Measurements from ENCODE around the gene SPATA21. TPM values are rescaled to one million over a fixed set of nuclear protein-coding genes. Genes with fewer than 3 reads are reported as not detected.

The SPATA21 gene
- total RNA-seq, 2 experiments from 2014 or later, result not detected

DNA sequence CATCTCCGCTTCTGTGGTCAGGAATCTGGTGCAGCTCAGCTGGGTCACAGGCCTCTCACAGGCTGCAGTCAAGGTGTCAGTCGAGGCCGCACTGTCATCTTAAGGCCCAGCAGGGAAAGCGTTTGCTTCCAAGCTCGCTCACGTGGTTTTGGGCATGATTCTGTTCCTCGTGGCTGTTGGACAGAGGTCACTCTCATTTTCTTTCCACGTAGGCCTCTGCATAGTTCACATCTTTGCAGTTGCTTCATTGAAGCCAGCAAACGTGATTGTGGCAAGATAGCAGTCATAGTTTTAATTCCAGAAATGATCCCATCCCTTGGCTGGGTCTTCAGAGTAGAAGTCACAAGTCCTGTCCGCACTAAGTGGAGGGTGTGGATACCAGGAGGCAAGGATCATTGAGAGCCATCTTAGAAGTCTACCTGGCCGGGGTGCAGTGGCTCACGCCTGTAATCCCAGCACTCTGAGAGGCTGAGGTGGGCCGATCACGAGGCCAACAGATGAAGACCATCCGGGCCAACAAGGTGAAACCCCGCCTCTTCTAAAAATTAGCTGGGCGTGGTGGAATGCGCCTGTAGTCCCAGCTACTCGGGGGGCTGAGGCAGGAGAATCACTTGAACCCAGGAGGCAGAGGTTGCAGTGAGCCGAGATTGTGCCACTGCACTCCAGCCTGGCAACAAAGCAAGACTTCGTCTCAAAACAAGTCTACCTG is 27.8 kb upstream of the SPATA21 start:
- POLR2A ChIA-PET, result no interaction called here
- no peaks in the 10 kb centered on the region for H3K9me3 Mint-ChIP-seq
- ATAC-seq (no peak), DNase-seq (no peak)
- no peaks in the 10 kb centered on the region for H3K27me3 Mint-ChIP-seq
- peaks cover 20% of the 10 kb centered on the region for H3K36me3 Mint-ChIP-seq (ENCODE audit: low read depth)
- intact Hi-C loops (cut with micrococcal nuclease), result no loop called here
- H3K27ac Mint-ChIP-seq, result no peak overlapping the region
- TF ChIP-seq, protein P1, sequence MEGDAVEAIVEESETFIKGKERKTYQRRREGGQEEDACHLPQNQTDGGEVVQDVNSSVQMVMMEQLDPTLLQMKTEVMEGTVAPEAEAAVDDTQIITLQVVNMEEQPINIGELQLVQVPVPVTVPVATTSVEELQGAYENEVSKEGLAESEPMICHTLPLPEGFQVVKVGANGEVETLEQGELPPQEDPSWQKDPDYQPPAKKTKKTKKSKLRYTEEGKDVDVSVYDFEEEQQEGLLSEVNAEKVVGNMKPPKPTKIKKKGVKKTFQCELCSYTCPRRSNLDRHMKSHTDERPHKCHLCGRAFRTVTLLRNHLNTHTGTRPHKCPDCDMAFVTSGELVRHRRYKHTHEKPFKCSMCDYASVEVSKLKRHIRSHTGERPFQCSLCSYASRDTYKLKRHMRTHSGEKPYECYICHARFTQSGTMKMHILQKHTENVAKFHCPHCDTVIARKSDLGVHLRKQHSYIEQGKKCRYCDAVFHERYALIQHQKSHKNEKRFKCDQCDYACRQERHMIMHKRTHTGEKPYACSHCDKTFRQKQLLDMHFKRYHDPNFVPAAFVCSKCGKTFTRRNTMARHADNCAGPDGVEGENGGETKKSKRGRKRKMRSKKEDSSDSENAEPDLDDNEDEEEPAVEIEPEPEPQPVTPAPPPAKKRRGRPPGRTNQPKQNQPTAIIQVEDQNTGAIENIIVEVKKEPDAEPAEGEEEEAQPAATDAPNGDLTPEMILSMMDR (IDR thresholded peaks at IDR 0.05), result no peak
- CTCF ChIA-PET, result no interaction called here
- no peak overlapping the region for H3K4me3 Mint-ChIP-seq
- H3K4me1 Mint-ChIP-seq (ENCODE audit: low read depth), result no peaks in the 10 kb centered on the region

DNA sequence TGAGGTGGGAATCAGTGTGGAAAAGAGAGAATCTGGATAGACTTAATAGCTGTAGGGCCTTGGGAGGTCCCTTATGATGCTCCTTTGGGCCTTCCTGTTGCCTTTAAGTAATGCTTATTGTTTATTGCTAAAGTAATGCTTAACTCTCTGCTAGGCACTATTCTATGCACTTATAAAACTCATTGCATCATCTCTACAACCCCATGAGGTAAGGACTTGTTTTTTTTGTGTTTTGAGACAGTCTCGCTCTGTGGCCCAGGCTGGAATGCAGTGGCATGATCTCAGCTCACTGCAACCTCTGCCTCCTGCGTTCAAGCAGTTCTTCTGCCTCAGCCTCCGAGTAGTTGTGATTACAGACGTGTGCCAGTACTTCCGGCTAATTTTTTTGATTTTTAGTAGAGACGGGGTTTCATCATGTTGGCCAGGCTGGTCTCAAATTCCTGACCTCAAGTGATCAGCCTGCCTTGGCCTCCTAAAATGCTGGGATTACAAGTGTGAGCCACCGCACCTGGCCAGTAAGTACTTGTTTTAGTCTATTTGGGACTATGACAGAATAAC is 25.6 kb upstream of the SPATA21 start:
- CTCF ChIA-PET, result interaction anchor here (1.2 kb wide), 1 partner anchor 22 kb away, joined by 5 read pairs; the partner anchor contains the start of gene NECAP2
- DNase-seq, result no peak

DNA sequence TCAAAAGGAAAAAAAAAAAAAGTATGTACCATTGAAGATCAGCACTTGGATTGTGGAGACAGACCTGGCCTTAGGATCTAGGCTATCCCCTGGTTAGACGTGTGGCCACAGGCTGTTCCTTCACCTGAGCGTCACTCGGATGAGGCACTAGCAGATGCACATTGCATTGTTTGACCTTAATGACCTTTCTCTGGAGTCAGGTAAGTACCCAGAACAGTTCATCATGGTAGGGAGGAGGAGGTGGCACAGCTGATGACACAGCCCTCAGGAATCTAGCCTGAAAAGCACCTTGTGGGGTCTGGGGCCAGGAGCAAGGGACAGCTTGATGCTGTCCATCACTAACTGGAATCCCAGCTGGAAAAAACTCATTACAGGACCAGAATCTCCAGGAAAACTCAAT is 24.5 kb upstream of the SPATA21 start:
- H3K36me3 Mint-ChIP-seq (ENCODE audit: low read depth), result peaks cover 32% of the 10 kb centered on the region
- CTCF ChIA-PET, result no interaction called here

More for the DNA sequence above, 25.6 kb upstream of the SPATA21 start:
- POLR2A ChIA-PET, result interaction anchor here (0.9 kb wide), 1 partner anchor 16 kb away, joined by 3 read pairs; no protein-coding TSS in a partner anchor
- H3K4me1 Mint-ChIP-seq (ENCODE audit: low read depth), result no peaks in the 10 kb centered on the region
- H3K27me3 Mint-ChIP-seq, result no peaks in the 10 kb centered on the region
- intact Hi-C loops (cut with micrococcal nuclease), result no loop called here
- H3K36me3 Mint-ChIP-seq (ENCODE audit: low read depth), result peaks cover 32% of the 10 kb centered on the region
- TF ChIP-seq, protein P1 (IDR thresholded peaks at IDR 0.05), result no peak
- H3K4me3 Mint-ChIP-seq, result no peak overlapping the region
- no peak for ATAC-seq
- no peaks in the 10 kb centered on the region for H3K9me3 Mint-ChIP-seq
- peak overlapping the region; percentile 49 for H3K27ac Mint-ChIP-seq

DNA sequence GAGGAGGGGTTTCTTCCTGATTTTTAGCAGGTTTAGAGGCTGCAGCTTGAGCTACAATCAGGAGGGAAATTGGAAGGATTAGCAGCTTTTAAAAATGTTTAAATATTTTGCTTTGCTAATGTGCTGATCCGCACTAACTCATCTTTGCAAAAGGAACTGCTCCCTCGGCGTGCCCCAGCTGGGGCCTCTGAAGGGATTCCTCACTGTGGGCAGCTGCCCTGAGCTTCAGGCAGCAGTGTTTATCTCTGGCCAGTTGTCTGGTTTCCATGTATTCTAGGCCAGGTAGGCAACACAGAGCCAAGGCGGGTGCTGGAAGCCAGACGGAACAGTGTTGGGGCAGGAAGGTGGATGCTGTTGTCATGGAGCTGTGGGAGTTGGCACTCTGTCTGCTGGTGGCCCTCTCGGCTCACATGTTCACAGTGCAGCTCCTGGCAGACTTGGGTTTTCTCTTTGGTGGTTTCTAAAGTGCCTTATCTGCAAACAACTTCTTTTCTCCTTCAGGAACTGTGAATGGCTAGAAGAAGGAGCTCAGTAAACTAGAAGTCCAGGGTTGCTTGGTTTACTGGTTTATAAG is 22.2 kb upstream of the SPATA21 start:
- H3K9me3 Mint-ChIP-seq, result no peaks in the 10 kb centered on the region
- no peaks in the 10 kb centered on the region for H3K4me1 Mint-ChIP-seq (ENCODE audit: low read depth)
- no peak for DNase-seq
- peaks cover 39% of the 10 kb centered on the region for H3K36me3 Mint-ChIP-seq (ENCODE audit: low read depth)
- no peak overlapping the region for H3K4me3 Mint-ChIP-seq
- CTCF ChIA-PET, result interaction anchor here (2.7 kb wide), 1 partner anchor 19 kb away, joined by 10 read pairs; the partner anchor contains the start of gene NECAP2
- H3K27me3 Mint-ChIP-seq, result no peaks in the 10 kb centered on the region
- intact Hi-C loops (cut with micrococcal nuclease), result no loop called here
- TF ChIP-seq, protein P1 (IDR thresholded peaks at IDR 0.05), result no peak
- no peak for ATAC-seq
- POLR2A ChIA-PET, result interaction anchor here (2.7 kb wide), 1 partner anchor 18 kb away, joined by 11 read pairs; the partner anchor contains the start of gene NECAP2
- no peak overlapping the region for H3K27ac Mint-ChIP-seq

More for the DNA sequence above, 24.5 kb upstream of the SPATA21 start:
- POLR2A ChIA-PET, result interaction anchor here (1.0 to 1.1 kb wide), 2 partner anchors 12 to 18 kb away, joined by 3 to 6 read pairs; no protein-coding TSS in a partner anchor
- Mint-ChIP-seq H3K27me3 (no peaks in the 10 kb centered on the region), H3K9me3 (no peaks in the 10 kb centered on the region), H3K27ac (peak overlapping the region; percentile 59), H3K4me3 (no peak overlapping the region), H3K4me1 (ENCODE audit: low read depth) (no peaks in the 10 kb centered on the region)
- intact Hi-C loops (cut with micrococcal nuclease), result no loop called here
- TF ChIP-seq, protein P1 (IDR thresholded peaks at IDR 0.05), result no peak
- ATAC-seq (no peak), DNase-seq (no peak)
